Measurements from ENCODE around the gene CCR2. TPM values are rescaled to one million over a fixed set of nuclear protein-coding genes. Genes with fewer than 3 reads are reported as not detected.
"Not testable (repeated sequence)": the region's sequence is repeated elsewhere in the genome, so short reads cannot be mapped to it uniquely, and the experiment has no call there.

Gene CCR2
- total RNA-seq, 1 donor from 2014 or later = not detected

GRCh38 chr3:46400846-46401245 lies 46.9 kb downstream of the CCR2 start:
- DNase-seq (ENCODE audit: low read depth in 2 of 2) = no peak

GRCh38 chr3:46401579-46401978 lies 47.7 kb downstream of the CCR2 start:
- no peak for DNase-seq (ENCODE audit: low read depth in 2 of 2)

GRCh38 chr3:46402902-46403301 lies 49.0 kb downstream of the CCR2 start:
- DNase-seq (ENCODE audit: low read depth in 2 of 2) = not testable (repeated sequence)

GRCh38 chr3:46405301-46406019 lies 51.5 kb downstream of the CCR2 start:
- DNase-seq (ENCODE audit: low read depth in 2 of 2) = peak in 1 of 2 donors; percentile 56

GRCh38 chr3:46406443-46406787 lies 52.5 kb downstream of the CCR2 start:
- peak in 1 of 2 donors; percentile 54 for DNase-seq (ENCODE audit: low read depth in 2 of 2)

GRCh38 chr3:46406788-46407611 lies 53.1 kb downstream of the CCR2 start, which contains the start of the genes CCR5AS and CCRL2:
CCR5AS (minus strand) TSS chr3:46407066.
CCRL2 (plus strand) TSS chr3:46407259; CDS start chr3:46408080, 821 bp downstream.
- DNase-seq (ENCODE audit: low read depth in 2 of 2) = peak in 1 of 2 donors; percentile 87

- DNase-seq (ENCODE audit: low read depth in 2 of 2) = peak in 1 of 2 donors; percentile 46
Measured at GRCh38 chr3:46407970-46408369, 54.1 kb downstream of the CCR2 start.

- no peak for DNase-seq (ENCODE audit: low read depth in 2 of 2)
Measured at GRCh38 chr3:46408853-46409252, 54.9 kb downstream of the CCR2 start.

GRCh38 chr3:46409739-46410489 lies 56.0 kb downstream of the CCR2 start:
- no peak for DNase-seq (ENCODE audit: low read depth in 2 of 2)

Other genes with a start within 250 kb of the CCR2 start
- not detected in 2 replicates for gene CCR1, start 145.8 kb upstream of the CCR2 start, total RNA-seq
- not detected in 2 replicates for gene CCR3, start 111.7 kb upstream of the CCR2 start, total RNA-seq
- not detected in 2 replicates for gene CCR5, start 16.8 kb downstream of the CCR2 start, total RNA-seq
- 1.3 TPM in 2 replicates for gene CCRL2, start 53.1 kb downstream of the CCR2 start, total RNA-seq
- gene LTF, start 110.8 kb downstream of the CCR2 start, total RNA-seq = 0.13 and 0.26 TPM in 2 replicates
- not detected in 2 replicates for gene RTP3, start 143.9 kb downstream of the CCR2 start, total RNA-seq
- under 0.01 and 0.13 TPM in 2 replicates for gene LRRC2, start 212.2 kb downstream of the CCR2 start, total RNA-seq

Measured in dermis microvascular lymphatic vessel endothelial cell (primary cell).